Measurements from ENCODE around the gene SYNJ1.

DNA sequence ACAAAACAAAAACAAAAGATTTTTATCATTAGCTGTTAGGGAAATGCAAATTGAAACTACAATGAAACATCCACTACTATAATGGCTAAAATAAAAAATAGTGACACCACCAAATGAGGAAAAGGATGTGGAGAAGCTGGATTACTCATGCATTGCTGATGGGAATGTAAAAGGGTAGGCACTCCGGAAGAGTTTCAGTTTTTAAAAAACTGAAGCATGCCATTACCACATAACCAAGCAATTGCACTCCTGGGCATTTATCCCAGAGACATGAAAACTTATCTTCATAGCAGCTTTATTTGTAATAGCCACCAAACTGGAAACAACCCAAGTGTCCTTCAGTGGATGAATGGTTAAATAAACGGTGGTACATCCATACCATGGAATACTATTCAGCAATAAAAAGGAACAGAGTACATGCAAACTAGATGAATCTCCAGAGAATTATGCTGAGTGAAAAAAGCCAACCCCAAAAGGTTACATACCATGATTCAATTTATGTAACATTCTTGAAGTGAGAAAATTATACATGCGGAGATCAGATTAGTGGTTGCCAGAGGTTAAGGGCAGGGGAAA is 101.1 kb downstream of the SYNJ1 start:
- no peak for TF ChIP-seq POLR2AphosphoS5 (IDR thresholded peaks at IDR 0.05; ENCODE audit: low read depth)
- TF ChIP-seq, protein P1, sequence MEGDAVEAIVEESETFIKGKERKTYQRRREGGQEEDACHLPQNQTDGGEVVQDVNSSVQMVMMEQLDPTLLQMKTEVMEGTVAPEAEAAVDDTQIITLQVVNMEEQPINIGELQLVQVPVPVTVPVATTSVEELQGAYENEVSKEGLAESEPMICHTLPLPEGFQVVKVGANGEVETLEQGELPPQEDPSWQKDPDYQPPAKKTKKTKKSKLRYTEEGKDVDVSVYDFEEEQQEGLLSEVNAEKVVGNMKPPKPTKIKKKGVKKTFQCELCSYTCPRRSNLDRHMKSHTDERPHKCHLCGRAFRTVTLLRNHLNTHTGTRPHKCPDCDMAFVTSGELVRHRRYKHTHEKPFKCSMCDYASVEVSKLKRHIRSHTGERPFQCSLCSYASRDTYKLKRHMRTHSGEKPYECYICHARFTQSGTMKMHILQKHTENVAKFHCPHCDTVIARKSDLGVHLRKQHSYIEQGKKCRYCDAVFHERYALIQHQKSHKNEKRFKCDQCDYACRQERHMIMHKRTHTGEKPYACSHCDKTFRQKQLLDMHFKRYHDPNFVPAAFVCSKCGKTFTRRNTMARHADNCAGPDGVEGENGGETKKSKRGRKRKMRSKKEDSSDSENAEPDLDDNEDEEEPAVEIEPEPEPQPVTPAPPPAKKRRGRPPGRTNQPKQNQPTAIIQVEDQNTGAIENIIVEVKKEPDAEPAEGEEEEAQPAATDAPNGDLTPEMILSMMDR (conservative IDR thresholded peaks at IDR 0.05; ENCODE audit: low read depth in 2 of 2), result no peak
- no peak for TF ChIP-seq EZH2phosphoT487 (IDR thresholded peaks at IDR 0.05; ENCODE audit: unreplicated experiment)
- TF ChIP-seq EZH2 (IDR thresholded peaks at IDR 0.05; ENCODE audit: low read depth, unreplicated experiment), result no peak
- TF ChIP-seq, protein P2, sequence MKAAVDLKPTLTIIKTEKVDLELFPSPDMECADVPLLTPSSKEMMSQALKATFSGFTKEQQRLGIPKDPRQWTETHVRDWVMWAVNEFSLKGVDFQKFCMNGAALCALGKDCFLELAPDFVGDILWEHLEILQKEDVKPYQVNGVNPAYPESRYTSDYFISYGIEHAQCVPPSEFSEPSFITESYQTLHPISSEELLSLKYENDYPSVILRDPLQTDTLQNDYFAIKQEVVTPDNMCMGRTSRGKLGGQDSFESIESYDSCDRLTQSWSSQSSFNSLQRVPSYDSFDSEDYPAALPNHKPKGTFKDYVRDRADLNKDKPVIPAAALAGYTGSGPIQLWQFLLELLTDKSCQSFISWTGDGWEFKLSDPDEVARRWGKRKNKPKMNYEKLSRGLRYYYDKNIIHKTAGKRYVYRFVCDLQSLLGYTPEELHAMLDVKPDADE (IDR thresholded peaks at IDR 0.05), result no peak
